AG09319 (cell line): ENCODE results near the gene MBD5.

Experiments used
- DNase-seq: peaks from one replicate; pipeline ENCODE4 v3.0.0-alpha.2; 2010; ENCODE audit warnings: low read depth; ENCODE audit errors: extremely low read depth
- CTCF ChIP-seq: IDR thresholded peaks from 2 replicates; pipeline ENCODE4 v1.5.1; 2011; ENCODE audit warnings: low read depth, mild to moderate bottlenecking, inconsistent platforms, low read length, moderate library complexity

MBD5 gene

GRCh38 chr2:148136441-148136840, 115.5 kb downstream of the MBD5 start:
- no peak for DNase-seq
- TF ChIP-seq CTCF, result no peak

GRCh38 chr2:148161909-148162435, 141.1 kb downstream of the MBD5 start:
- DNase-seq, result no peak
- TF ChIP-seq CTCF, result no peak

GRCh38 chr2:148162871-148163270, 142.0 kb downstream of the MBD5 start:
- no peak for DNase-seq

GRCh38 chr2:148165975-148166374, 145.1 kb downstream of the MBD5 start:
- no peak for DNase-seq
- no peak for TF ChIP-seq CTCF

More at GRCh38 chr2:148162871-148163270, 142.0 kb downstream of the MBD5 start:
- TF ChIP-seq CTCF, result no peak

GRCh38 chr2:148167241-148167766, 146.4 kb downstream of the MBD5 start:
- DNase-seq, result no peak
- TF ChIP-seq CTCF, result no peak

GRCh38 chr2:148167855-148168254, 147.0 kb downstream of the MBD5 start:
- no peak for DNase-seq
- no peak for TF ChIP-seq CTCF

- no peak for DNase-seq
- TF ChIP-seq CTCF, result no peak
Observed at GRCh38 chr2:148172131-148172753, 151.4 kb downstream of the MBD5 start.
